HUES64 (cell line): ENCODE measurements around the gene ZNF816. TPM values are rescaled to one million over a fixed set of nuclear protein-coding genes. Genes with fewer than 3 reads are reported as not detected.

Experiments
- H3K27ac ChIP-seq: 2 replicates; pipeline ENCODE4 v1.7.0; 2013; ENCODE audit warnings: low read depth, low read length, inconsistent platforms
- H3K27me3 ChIP-seq: 2 replicates; pipeline ENCODE4 v1.6.1; 2013; ENCODE audit warnings: mild to moderate bottlenecking, low read length; ENCODE audit not compliant: insufficient read depth
- H3K36me3 ChIP-seq: 2 replicates; pipeline ENCODE4 v1.6.1; 2013; ENCODE audit warnings: mild to moderate bottlenecking, low read length; ENCODE audit not compliant: insufficient read depth
- H3K4me1 ChIP-seq: 2 replicates; pipeline ENCODE4 v1.6.1; 2013; ENCODE audit warnings: mild to moderate bottlenecking, low read length, moderate library complexity; ENCODE audit not compliant: insufficient read depth
- H3K4me3 ChIP-seq: 2 replicates; pipeline ENCODE4 v1.5.1; 2013; ENCODE audit warnings: mild to moderate bottlenecking, low read length, moderate library complexity
- H3K9ac ChIP-seq: 2 replicates; pipeline ENCODE4 v1.6.1; 2013; ENCODE audit warnings: mild to moderate bottlenecking, low read depth, low read length
- H3K9me3 ChIP-seq: 2 replicates; pipeline ENCODE4 v1.6.1; 2013; ENCODE audit warnings: low read depth, low read length; ENCODE audit not compliant: insufficient read depth
- WGBS: fragments of 150-250, 120-280 bp; methylation state at CpG from one replicate; pipeline ENCODE4 v1.1.7; 2013; ENCODE audit warnings: missing lambda C conversion rate; 5-methylcytosine and 5-hydroxymethylcytosine counted together
- polyA plus RNA-seq, 2 experiments: library from polyadenylated mRNA; stranded (reverse); fragments of 50-300 nt; gene quantifications; one replicate each; pipeline ENCODE4 v1.2.3, GENCODE V29; 2013

Gene ZNF816
- 8.7 TPM for polyA plus RNA-seq (2013, experiment 1 of 2)
- 8.5 TPM for polyA plus RNA-seq (2013, experiment 2 of 2)

DNA sequence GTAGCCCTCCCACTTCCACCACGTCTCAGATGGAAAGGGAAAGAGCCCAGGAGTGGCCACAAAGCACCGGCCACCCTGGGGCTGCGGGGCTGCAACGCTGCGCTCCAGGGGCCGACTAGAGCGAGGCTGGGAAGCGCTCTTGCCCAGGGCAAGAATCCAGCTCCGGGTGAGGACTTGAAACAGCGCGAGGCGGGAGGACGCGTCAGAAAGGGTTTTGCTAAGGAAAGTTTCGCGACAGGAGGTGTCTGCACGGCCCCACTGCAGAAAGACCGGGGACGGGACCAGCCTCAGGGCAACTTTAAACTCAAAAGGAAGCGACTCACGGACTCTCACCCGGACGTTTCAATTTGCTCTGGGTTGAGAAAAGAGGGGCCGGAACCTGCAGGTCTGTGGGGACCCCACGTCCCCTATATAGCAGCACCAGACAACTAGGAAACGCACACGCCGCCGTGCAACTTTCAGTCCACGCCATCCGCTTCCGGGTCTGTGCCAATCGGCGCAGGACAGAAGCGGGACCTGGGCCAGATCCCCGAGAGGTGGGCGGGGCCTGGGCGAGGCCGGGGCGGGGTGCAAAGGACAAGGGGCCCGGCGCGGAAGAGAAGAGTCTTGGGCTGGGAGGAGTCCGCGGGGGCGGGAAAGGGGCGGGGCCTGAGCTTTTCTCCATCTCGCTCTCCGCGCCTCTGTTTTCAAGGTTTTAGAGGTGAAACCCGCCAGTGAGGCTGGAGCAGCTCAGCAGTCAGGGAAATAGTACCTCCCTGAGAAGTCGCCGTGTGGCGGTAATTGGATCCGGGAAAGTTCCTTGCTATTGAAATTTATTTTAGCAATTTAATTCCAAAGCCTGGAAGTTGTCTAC lies at the start of gene ZNF816:
ZNF816 (minus strand) TSS at position 488 of the 853 bp plus-strand sequence. CDS start 6,792 bp downstream, outside the sequence.
- H3K4me1 ChIP-seq: peaks cover 17% of the 10 kb centered on the region
- H3K4me3 ChIP-seq: peak within 1 kb of the TSS; percentile 98
- no peaks in the 10 kb centered on the region for H3K27me3 ChIP-seq
- peaks cover 4% of the 10 kb centered on the region; the same call in 1 of the 2 replicates for H3K9me3 ChIP-seq
- WGBS: under 1% methylated on average over 55 of the region's 55 CpGs
- peak within 1 kb of the TSS; percentile 91 for H3K9ac ChIP-seq
- H3K27ac ChIP-seq: peak within 1 kb of the TSS; percentile 68
- H3K36me3 ChIP-seq: peaks cover 5% of the 10 kb centered on the region; the same call in 1 of the 2 replicates

DNA sequence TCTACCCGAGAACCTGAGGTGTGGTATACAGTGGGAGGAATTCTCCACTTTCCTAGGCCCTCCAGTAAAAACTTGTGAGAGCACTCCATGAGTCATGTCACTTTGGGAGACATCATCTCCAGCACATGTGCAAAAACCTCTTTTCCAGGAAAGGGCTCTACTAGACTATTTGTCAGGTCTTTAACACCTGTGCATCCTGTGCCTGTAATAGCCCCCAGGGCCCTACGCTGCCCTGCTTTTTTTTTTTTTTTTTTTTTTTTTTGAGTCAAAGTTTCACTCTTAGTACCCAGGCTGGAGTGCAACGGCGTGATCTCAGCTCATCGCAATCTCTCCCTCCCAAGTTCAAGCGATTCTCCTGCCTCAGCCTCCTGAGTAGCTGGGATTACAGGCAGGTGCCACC lies 49.3 kb upstream of the ZNF816 start:
- Histone ChIP-seq H3K36me3 (no peaks in the 10 kb centered on the region), H3K9ac (no peak overlapping the region), H3K27ac (no peak overlapping the region), H3K4me3 (no peak overlapping the region), H3K9me3 (no peaks in the 10 kb centered on the region), H3K27me3 (no peaks in the 10 kb centered on the region), H3K4me1 (no peaks in the 10 kb centered on the region)
- WGBS: 94% methylated on average over 6 of the region's 6 CpGs

DNA sequence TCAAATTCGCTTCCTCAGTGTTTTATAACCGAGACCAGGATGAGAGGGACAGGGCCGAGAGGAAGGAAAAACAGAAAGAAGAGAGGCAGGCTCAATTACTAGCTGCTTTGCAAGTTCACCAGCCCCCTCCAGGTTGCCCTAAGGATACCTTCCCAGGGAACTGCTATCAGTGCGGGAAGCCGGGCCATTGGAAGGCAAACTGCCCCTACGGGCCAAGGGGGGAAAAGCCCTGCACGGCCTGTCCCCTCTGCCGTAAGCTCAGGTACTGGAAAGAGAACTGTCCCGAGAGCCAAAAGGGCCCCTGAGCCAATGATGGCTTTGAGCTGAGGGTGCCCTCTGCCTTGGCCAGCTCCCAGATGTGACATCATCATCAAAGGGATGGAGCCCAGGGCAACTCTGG lies 47.8 kb upstream of the ZNF816 start:
- Histone ChIP-seq H3K9ac (no peak overlapping the region), H3K27me3 (no peaks in the 10 kb centered on the region)

DNA sequence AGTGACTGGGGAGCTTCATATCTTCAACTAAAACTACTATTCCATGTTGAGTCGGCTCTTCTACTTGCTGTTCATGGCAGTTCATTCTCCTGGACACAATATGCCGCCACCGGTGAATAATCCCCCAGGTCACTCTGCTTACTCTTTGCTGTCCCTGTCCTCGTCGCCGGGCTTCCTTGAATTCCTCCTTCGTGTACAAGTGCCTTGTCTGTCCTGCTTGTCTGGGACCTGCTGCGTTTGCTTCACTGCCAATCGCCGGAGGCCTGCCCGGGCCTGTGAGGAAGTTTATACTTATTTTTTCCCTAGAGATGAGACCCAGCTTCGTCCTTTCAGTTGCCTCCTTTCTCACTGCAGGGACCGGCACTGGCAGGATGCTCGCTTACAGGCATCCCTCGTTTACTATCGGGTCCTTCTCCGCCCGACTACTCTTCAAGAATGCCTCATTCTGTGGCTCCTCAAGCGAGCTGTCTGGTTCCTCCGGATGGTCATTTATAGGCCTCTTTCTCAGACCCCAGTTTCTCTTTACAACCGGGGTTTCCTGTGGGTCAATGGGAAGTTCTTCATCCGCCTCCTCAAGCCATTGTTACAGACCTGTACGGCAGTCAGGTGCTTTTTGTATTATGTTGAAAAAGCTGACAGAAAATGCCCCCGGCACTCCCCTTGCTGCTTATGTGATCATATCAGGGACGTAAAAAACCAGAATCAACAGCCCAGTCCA lies 45.5 kb upstream of the ZNF816 start:
- no peak overlapping the region for H3K4me3 ChIP-seq
- H3K36me3 ChIP-seq: no peaks in the 10 kb centered on the region
- no peak overlapping the region for H3K9ac ChIP-seq
- H3K4me1 ChIP-seq: no peaks in the 10 kb centered on the region
- no peak overlapping the region for H3K27ac ChIP-seq
- no peaks in the 10 kb centered on the region for H3K9me3 ChIP-seq
- no peaks in the 10 kb centered on the region for H3K27me3 ChIP-seq
- 94% methylated on average over 25 of the region's 25 CpGs for WGBS

More for the DNA sequence above, 47.8 kb upstream of the ZNF816 start:
- H3K36me3 ChIP-seq: no peaks in the 10 kb centered on the region
- no peaks in the 10 kb centered on the region for H3K4me1 ChIP-seq
- 63% methylated on average over 9 of the region's 9 CpGs for WGBS
- no peaks in the 10 kb centered on the region for H3K9me3 ChIP-seq
- no peak overlapping the region for H3K4me3 ChIP-seq
- no peak overlapping the region for H3K27ac ChIP-seq

DNA sequence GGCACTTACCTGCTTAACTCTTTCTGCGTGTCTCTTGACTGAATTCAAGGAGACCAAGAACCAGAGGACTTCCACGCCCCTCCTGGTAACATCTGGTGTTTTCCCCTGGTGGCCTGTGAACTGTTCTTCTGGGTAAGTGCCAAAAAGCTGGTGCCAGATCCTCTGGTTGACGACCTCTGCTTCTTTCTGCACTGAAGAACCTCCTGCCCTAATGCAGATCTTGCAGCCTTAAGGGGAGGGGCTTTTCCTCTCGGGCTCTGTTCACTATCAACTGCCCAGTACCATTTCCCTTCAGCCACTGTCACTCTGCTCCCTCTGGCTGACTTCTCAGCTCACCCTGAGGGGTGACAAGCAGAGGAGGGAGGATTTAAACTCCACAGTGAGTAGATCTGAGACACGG lies 44.9 kb upstream of the ZNF816 start:
- H3K27ac ChIP-seq: no peak overlapping the region

DNA sequence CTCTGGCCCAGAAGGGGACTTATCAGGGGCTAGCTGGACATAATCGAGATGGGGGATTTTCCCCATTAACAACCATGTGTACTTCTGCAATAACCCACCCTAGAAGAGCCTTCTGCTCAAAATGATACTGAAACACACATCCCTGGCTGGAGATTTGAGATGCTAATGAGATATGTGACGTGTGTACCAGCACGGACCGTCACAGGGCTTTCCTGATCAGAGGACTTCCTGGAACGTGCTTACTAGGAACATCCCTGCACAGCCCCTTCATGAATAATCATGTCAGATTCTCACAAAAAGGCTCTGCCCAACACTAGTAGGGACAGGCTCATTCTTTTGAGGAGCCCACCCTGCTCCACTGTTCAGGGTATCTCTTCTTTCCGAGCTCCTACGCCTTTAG lies 44.5 kb upstream of the ZNF816 start:
- Histone ChIP-seq H3K9ac (no peak overlapping the region), H3K36me3 (no peaks in the 10 kb centered on the region), H3K4me1 (no peaks in the 10 kb centered on the region), H3K27ac (no peak overlapping the region), H3K9me3 (no peaks in the 10 kb centered on the region), H3K4me3 (no peak overlapping the region), H3K27me3 (no peaks in the 10 kb centered on the region)
- WGBS: 96% methylated on average over 7 of the region's 7 CpGs

More for the DNA sequence above, 44.9 kb upstream of the ZNF816 start:
- Histone ChIP-seq H3K4me1 (no peaks in the 10 kb centered on the region), H3K9ac (no peak overlapping the region), H3K9me3 (no peaks in the 10 kb centered on the region), H3K36me3 (no peaks in the 10 kb centered on the region), H3K4me3 (no peak overlapping the region), H3K27me3 (no peaks in the 10 kb centered on the region)
- WGBS: 80% methylated on average over 5 of the region's 5 CpGs

DNA sequence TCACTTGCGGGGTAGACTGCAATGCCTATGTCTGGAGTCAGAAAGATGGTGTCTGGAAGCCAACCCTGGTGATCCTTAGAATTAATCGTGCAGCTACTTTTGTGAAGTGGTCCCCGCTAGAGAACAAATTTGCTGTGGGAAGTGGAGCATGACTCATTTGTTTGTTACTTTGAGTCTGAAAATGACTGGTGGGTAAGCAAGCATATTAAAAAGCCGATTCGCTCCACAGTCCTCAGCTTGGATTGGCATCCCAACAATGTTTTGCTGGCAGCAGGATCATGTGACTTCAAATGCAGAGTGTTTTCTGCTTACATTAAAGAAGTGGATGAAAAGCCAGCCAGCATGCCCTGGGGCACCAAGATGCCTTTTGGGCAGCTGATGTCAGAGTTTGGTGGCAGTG lies 41.6 kb upstream of the ZNF816 start:
- no peak overlapping the region for H3K27ac ChIP-seq

DNA sequence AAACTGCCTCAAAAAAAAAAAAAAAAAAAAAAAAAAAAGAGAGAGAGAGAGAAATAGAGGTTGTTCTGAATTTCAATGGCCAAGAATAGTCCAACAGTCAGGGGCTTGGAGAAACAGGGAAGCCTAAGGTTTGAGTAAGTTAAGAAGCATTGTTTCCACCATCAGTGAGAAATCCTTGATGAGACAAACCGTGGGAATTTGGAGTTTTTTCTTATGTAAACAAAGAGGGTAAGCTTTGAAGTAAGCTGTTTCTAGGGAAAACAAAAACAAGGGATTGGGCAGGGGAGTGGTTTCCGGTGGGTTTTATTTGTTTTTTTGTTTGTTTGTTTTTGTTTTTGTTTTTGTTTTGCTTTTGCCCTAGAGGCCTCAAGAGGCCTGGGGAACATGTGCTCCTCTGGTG lies 39.8 kb upstream of the ZNF816 start:
- Histone ChIP-seq H3K36me3 (no peaks in the 10 kb centered on the region), H3K9me3 (no peaks in the 10 kb centered on the region), H3K9ac (no peak overlapping the region), H3K27me3 (peaks cover 9% of the 10 kb centered on the region; the same call in 1 of the 2 replicates), H3K4me3 (no peak overlapping the region), H3K27ac (no peak overlapping the region), H3K4me1 (peaks cover 5% of the 10 kb centered on the region; the same call in 1 of the 2 replicates)
- 27% methylated on average over 2 of the region's 2 CpGs for WGBS

More for the DNA sequence above, 41.6 kb upstream of the ZNF816 start:
- Histone ChIP-seq H3K9ac (no peak overlapping the region), H3K36me3 (no peaks in the 10 kb centered on the region), H3K4me3 (no peak overlapping the region), H3K4me1 (no peaks in the 10 kb centered on the region), H3K9me3 (no peaks in the 10 kb centered on the region), H3K27me3 (no peaks in the 10 kb centered on the region)
- WGBS: 91% methylated on average over 5 of the region's 5 CpGs

DNA sequence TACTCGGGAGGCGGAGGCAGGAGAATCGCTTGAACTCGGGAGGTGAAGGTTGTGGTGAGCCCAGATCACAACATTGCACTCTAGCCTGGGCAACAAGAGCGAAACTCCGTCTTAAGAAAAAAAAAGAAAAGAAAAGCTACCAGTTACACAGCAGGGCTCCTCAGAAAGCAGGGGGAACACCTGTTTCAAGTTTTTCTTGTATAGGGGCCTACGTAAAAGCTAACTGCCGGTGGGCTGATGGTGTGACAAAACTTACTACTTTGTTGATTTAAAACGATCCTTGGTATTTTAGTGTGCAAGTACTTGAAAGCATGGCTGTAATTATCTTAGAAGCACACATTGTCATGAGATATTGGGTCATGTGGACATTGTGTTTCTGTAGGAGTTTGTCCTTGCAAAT lies 35.3 kb upstream of the ZNF816 start:
- 90% methylated on average over 9 of the region's 9 CpGs for WGBS
- Histone ChIP-seq H3K9ac (0 out of 2 replicates have a peak overlapping the region, but pooled peaks have one; percentile 6), H3K27ac (no peak overlapping the region), H3K27me3 (peaks cover 10% of the 10 kb centered on the region; the same call in 1 of the 2 replicates), H3K4me1 (peaks cover 5% of the 10 kb centered on the region; the same call in 1 of the 2 replicates), H3K36me3 (no peaks in the 10 kb centered on the region), H3K9me3 (no peaks in the 10 kb centered on the region), H3K4me3 (peak overlapping the region; percentile 36)

DNA sequence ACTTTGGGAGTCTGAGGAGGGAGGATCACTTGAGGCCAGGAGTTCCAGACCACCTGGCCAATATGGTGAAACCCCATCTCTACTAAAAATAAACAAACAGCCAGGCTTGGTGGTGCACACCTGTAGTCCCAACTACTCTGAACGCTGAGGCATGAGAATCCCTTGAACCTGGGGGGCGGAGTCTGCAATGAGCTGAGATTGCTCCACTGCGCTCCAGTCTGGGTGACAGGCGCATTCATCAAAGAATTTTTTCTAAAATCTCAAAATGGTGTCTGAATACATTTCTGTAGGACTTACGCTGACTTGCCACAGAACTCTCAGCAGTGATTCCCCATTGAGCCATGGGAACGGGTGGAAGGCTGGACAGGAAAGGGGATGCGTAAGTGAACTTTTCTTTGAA lies 33.0 kb upstream of the ZNF816 start:
- H3K4me1 ChIP-seq: peaks cover 5% of the 10 kb centered on the region
- no peak overlapping the region for H3K9ac ChIP-seq
- H3K27me3 ChIP-seq: peaks cover 28% of the 10 kb centered on the region
- 93% methylated on average over 6 of the region's 7 CpGs for WGBS
- H3K9me3 ChIP-seq: no peaks in the 10 kb centered on the region
- H3K36me3 ChIP-seq: no peaks in the 10 kb centered on the region
- H3K27ac ChIP-seq: no peak overlapping the region
- H3K4me3 ChIP-seq: no peak overlapping the region
